Hindlimb muscle (tissue), 1 donor: Measurements from ENCODE around the gene ANKRD39. TPM values are rescaled to one million over a fixed set of nuclear protein-coding genes. Genes with fewer than 3 reads are reported as not detected.
A peak's percentile ranks its signal among the peaks of the same experiment; 100 is the strongest.
"Not testable (repeated sequence)": the region's sequence is repeated elsewhere in the genome, so short reads cannot be mapped to it uniquely, and the experiment has no call there.

Experiments used
- DNase-seq: peaks from one replicate; pipeline ENCODE4 v3.0.0-alpha.2; 2013
- polyA plus RNA-seq: library from polyadenylated mRNA; unstranded; fragments of 120-200 nt; gene quantifications from one replicate; pipeline ENCODE4 v1.2.1, GENCODE V29; 2013; ENCODE audit not compliant: insufficient read length

The ANKRD39 gene
- polyA plus RNA-seq, 1 donor: 7.7 TPM

DNA sequence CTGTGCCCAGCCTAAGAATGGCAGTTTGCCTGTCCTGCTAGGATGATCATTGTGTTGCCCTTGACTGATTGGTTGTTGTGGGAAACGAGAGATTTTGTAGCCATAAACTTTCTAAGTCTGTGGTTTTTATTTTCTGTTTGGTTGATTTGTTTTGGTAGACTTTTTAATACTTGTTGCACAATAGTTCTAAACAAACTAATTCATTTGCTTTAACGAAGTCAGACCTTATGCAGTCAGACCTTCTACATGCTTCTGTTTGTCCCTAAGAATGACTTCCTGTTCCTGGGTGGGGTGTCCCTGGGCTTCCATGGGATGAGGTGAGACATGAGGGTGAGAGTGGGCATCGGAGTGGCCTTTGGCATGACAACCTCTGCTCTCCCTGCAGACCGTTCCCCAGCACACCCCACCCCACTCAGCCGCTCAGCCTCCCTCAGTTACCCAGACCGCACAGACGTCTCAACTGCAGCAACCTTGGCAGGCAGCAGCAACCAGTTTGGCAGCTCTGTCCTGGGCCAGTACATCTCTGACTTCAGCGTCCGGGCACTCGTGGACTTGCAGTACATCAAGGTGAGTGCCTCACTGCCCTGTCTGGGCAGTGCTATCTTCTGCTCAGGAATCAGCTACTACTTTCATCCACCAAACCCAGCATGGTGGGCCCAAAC lies 49.5 kb downstream of the ANKRD39 start:
- DNase-seq: no peak

DNA sequence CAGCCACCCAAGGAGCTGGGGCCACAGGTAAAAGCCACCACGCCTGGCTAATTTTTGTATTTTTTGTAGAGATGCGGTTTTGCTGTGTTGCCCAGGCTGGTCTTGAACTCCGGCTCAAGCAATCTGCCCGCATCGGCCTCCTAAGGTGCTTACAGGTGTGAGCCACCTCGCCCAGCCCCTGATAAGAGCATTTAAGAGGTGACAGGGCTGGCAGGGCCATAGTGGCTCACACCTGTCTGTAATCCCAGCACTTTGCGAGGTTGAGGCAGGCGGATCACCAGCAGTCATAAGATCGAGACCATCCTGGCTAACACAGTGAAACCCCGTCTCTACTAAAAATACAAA lies 50.7 kb downstream of the ANKRD39 start:
- no peak for DNase-seq

DNA sequence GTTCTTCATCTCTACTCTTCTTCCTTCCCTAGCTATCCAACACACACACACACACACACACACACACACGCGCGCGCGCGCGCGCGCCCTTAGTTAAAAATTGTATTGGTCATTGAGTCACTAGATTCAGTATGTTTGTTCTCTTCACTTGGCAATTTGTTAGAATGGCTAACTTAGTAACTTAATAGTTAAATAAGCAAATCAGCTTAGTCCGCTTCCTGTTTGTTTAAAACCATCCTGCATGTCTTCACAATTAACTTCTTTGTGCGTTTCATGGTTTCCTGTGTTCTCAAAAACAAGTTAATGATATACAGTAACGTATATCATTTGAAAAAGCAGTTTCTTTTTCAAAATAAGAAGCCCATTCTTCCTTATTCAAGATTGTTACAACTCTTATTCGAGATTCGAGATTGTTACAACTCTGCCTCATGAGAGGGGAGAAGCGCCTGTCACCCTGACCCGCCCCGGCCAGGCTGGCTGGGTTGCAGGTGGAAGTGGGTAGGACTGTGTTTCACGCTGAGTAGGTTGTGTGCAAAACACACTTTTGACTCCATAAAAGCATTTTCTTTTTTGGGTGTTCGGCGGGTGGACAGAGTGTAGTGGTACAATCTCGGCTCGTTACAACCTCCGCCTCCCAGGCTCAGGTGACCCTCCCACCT lies 51.2 kb downstream of the ANKRD39 start:
- no peak for DNase-seq

DNA sequence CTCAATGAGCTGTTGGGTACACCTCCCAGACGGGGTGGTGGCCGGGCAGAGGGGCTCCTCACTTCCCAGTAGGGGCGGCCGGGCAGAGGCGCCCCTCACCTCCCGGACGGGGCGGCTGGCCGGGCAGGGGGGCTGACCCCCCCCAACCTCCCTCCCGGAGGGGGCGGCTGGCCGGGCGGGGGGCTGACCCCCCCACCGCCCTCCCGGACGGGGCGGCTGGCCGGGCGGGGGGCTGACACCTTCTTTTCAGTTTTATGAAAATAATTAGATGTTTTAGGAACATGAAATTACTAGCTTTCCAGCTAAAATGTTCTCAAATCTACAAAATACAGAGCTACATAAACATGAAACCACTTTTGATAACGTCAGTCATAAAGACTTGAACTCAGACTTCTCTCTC lies 51.9 kb downstream of the ANKRD39 start:
- not testable (repeated sequence) for DNase-seq

DNA sequence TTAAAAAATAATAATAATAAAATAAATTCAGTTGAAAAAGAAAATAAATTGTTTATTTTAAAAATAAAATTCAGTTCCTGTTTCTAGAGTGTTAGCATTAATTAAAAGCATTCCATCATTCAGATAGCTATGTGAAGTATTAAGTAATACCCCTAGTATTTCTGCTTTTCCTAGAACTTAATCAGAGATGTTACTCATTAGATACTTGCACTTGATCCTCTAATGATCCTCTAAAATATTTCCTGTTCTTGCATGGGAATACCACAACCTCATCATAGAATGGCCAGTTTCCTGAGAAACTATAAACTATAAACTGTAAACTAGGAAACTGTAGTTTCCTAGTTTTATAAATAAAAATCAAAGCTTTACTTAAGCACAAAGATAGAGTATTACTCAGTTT lies 52.8 kb downstream of the ANKRD39 start:
- no peak for DNase-seq

DNA sequence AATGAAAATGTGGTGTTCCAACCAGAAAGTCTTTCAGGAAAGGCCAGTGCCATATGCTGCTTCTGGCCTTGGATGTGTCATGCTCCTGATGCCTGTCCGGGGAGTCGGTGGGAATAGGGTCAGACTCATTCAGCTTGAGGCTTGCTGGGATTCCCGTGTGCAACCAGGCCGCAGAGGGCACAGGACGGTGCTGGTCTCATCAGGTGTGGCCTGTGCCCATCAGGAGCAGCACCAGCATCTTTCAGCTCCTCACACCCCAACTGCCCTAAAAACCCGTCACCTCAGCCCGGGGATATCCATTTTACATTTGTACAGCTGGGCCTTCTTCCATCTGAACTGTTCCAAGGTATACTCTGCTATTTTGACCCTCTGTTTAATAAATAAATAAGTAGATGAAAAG lies 55.1 kb downstream of the ANKRD39 start:
- no peak for DNase-seq

DNA sequence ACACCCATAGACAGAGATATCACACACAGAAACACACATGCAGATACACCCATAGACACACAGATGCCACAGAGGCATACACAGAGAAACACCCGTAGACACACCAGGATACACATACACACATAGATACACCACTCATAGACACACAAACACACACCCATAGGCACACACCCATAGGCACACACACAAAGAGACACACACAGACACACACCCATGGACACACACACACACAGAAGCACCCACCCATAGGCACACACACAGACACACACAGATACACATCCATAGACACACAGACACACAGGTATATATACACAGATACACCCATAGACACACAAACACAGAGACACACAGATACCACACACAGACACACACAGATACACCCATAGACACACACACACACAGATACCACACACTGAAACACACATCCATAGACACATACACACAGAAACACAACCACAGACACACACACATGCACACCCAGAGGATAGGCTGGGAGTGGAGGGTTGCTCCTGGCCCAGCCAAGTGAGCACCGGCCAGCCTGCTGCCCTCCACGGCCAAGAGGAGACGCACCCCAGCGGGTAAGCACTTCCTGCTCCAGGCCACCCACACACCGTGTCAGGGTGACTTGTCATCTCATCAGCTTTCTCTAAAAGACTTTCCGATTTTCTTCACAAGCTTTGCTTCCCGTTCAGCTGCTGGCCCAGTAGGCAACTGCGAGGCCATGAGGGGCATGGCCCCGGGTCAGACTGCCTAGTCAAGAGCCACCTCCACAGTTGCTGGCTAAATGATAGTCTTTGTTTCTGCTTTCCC lies 55.8 kb downstream of the ANKRD39 start:
- no peak for DNase-seq

DNA sequence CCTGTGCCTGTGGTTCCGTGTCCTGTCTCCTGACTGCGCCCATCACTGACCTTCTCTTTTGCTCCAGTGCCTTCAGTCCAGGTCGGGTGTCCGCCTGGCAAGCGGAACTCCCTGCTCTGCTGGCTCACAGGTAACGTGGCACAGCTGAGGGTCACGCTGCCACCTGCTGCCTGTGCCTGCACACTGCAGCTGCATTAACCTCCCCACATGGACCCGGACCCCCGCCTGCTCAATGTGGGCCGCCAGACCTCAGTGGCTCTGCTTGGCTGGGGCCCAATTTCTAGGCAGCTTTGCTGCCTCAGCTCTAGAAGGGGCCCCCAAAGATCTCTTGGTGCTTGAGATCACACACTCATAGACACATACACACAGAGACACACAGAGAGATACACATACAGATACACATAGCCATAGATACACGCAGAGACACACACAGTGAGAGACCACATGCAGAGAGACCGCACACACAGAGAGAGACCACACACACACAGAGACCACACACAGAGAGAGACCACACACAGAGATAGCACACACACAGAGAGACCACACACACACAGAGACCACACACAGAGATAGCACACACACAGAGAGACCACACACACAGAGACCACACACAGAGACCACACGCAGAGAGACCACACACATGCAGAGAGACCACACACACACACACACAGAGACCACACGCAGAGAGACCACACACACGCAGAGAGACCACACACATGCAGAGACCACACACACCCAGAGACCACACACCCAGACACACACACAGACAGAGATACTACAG lies 56.6 kb downstream of the ANKRD39 start:
- peak; percentile 65 for DNase-seq

DNA sequence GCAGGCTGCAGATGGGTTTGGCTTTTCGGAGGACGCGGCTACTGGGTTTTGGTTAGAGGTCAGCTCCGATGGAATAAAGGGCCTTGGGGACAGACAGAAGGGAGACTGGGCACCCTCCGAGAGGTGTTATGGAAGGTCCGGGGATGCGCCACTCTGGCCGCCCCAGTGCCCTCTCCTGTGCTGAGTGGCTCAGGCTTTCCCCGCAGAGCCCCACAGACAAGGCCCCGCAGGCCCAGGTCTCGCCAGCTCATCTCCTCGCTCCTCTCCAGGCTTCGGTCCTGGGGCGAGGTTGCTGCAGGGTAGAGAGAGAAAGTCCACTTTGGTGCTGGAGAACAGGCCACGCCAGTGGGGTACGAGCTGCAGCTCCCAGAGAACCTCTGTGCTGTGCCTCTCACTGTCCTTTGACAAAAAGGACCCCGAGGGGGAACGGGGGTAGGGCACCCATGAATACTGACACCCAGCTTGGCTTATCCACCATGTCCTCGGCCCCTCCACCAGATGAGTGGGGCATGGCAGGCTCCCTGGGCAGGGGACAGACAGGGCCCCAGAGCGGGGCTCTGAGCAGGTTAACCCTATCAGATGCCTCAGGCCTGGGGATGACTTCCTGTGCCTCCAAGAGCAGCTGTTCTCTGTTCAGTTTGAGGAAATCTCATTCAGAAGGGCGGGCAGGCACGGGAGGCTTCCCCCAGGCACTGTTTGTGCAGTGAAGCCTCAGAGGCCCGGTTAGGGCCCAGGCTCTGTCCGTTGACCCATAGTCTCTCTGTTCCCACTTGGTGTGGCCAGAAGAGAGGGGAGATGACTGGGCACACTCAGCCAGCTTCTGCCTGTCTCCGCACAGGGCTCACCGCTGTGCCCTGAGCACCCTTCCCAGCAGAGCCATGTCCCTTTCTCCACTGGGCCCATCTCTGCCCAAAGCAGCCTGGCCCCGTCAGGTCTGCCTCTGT lies 57.5 kb downstream of the ANKRD39 start:
- no peak for DNase-seq

DNA sequence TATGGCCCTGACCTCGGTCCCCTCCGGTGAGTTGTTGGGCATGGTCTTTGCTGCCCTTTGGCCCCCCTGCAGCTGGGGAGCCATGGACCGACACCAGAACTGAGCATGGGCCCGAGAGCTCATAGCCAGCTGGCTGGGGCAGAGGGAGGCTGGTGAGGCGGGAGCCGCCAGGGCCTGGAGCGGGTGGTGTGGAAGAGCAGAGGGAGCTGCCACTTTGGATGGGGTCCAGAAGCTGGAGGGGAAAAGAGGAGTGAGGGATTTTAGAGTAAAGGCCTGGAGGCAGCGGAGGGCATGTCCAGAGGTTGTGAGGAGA lies 58.2 kb downstream of the ANKRD39 start:
- DNase-seq: no peak

DNA sequence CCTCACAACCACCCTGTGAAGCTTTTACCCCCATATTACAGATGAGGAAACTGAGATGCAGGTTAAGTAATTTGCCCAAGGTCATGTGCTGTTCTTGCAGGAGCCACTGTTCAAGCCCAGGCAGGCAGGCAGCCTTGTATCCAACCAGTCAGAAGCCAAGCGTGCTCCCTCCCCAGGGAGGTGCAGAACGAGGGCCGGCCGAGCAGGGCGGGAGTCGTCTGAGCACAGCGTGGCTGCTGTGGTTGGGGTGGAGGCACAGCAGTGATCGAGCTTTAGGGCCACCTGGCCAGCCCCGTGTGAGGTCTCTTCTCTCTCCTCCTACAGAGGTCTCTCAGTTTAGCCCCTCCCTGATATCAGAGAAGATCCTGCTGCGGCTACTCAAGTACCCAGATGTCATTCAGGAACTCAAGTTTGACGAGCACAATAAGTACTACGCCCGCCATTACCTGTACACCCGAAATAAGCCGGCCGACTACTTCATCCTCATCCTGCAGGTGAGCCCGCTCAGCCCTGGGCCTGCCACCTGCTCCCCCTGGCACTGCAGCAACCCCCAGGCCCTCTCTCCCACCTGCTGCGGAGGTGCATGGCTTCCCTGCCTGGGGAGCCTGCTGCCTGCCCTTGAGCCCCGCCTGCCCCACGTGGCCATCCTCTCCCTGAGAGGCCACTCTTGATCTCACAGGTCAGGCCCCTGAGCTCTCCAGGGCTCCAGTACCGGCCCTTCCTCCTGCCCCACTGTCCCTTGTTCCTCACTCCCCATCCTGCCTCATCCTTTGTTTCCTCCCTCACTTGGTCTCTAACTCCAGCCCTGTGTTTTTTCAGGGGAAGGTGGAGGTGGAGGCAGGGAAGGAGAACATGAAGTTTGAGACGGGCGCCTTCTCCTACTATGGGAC lies 58.8 kb downstream of the ANKRD39 start:
- no peak for DNase-seq

Other genes with a start within 250 kb of the ANKRD39 start
- 36.3 TPM for gene KANSL3, start 219.7 kb downstream of the ANKRD39 start, polyA plus RNA-seq
- gene FER1L5, start 215.3 kb downstream of the ANKRD39 start, polyA plus RNA-seq: 3.9 TPM
- gene LMAN2L, start 118.0 kb downstream of the ANKRD39 start, polyA plus RNA-seq: 28.5 TPM
- gene CNNM4, start 97.1 kb downstream of the ANKRD39 start, polyA plus RNA-seq: 38.2 TPM
- gene CNNM3, start 41.7 kb downstream of the ANKRD39 start, polyA plus RNA-seq: 24.5 TPM
- gene ANKRD23, start 14.0 kb downstream of the ANKRD39 start, polyA plus RNA-seq: 13.8 TPM
- gene SEMA4C, start 12.1 kb upstream of the ANKRD39 start, polyA plus RNA-seq: 38.8 TPM
- 2.6 TPM for gene FAM178B, start 128.6 kb upstream of the ANKRD39 start, polyA plus RNA-seq
- 14.4 TPM for gene FAHD2B, start 236.9 kb upstream of the ANKRD39 start, polyA plus RNA-seq